ENCODE results near the gene ATG9B. TPM values are rescaled to one million over a fixed set of nuclear protein-coding genes. Genes with fewer than 3 reads are reported as not detected.

The ATG9B gene
- total RNA-seq, 2 donors from 2014 or later = 0.22 TPM; not detected in 1

DNA sequence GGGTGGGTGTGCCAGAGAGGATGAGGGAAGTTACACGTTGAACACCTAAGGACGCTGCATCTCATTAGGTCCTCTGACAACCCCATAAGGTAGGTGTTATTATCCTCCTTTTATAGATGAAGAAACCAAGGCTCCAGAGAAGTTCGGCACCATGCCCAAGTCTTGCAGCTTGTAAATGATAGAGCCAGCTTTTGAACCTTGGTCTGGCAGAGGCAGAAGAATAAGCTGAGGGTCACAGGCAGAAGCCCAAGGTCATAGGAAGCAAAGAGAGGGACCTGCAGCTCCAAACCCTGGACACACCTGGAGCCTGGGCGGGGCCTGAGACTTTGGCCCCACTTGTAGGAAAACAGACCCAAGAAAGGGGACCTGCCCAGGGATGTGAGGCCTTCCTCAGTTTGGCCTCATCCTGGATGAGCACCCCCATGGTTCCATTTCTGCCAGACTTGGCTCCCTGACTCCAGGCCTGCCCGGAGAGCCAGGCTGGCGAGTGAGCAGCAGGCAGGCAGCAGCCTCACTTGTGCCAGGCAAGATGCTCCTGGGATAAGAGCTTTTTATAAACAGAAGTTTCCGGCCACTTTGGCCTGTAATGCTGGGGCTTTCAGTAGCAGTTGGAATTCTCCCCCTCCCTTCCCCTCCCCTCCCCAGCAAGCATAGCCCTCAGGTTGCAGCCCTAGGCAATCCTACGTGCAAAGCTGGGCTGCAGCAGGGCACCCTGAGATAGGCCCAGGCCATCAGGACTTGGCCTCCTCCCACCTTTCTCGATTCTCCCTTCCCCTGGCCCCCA, 48.6 kb downstream of the ATG9B start:
- peak; percentile 7 for ATAC-seq
- DNase-seq = peak; percentile 47 to 49
- intact Hi-C loops (cut with DNase I, micrococcal nuclease) = no loop called here

DNA sequence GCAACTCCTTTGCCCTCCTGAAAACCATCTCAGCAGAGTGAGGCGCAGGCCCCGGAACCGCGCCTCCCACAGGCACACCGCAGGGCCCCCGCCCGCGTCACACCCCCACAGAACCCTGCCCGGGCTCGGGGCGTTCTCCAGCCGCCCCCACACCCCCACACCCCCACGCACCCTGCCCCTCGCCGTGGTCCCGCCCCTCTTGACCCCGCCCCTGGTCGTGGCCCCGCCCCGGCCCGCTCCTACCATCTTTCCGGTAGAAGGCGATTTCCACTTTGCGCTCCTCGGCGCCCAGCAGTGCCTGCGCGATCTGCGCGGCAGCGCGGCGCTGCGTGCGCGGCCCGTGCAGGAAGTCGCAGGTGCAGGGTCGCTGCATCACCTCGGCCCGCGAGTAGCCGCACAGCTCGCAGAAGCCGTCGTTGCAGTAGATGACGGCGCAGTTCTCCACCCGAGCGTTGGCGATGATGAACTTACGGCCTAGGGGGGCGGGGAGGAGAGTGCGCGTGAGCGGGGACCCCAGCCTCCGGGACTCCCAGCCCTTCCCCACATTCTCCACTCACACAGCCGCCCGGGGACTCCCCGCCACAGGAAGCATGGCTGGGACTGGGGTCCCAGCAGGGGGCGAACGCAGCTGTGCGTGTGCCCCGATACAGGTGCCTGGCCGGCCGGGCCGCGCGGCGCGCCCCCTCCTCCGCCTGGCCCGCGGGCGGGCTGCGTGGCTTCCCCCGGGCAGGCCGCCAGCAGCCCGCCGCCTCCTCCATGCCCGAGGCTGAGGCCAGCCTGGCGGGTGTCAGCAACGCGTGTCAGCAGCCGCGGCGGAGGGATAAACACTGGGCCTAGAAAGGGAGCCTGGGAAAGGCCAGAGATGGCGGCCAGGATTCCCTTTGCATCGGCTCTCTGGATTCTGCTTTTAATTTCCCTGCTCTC, 49.6 kb downstream of the ATG9B start:
- DNase-seq (peak; percentile 66 to 83), ATAC-seq (peak; percentile 74)
- intact Hi-C loops (cut with DNase I, micrococcal nuclease) = no loop called here

DNA sequence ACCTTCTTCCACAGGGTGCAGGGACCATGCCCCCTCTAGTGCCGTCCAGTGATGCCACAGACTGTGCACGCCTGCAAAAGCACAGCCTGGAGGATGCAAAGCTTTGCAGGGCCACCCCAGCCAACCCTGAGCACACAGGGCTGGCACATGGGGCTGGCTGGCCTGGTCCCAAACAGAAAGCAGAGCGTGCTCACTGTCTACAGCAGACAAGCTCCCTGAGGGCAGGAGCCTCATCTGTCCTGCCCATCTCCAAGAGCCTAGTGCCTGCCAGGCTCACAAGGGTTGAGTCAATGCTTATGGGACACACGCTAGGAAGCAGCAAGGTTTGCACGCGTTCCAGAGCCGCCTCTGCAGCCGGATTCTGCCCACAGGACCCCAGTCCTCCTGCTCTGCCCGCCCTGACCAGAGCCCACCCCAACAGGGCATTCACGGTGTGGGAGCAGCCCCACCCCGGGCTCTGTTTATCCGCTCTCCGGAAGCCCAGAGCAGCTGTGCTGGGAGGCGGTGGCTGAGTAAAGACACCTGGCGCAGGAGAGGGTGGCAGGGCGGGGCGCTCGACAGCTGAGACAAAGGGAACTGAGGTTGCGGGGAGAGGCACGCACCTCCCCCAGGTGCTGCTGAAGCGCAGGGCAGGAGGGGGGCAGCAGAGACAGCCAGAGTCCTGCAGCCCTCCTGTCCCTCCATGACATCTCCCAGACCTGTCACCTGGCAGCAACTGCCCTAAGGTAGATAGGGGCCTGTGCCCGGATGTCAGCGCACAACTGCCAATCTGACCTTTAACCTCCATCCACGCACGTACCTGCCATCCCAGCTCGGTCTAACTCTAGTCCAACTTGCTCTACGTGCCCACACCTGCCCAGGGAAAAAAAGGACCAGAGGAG, 50.5 kb downstream of the ATG9B start:
- ATAC-seq (peak; percentile 77), DNase-seq (peak; percentile 83 to 85)
- intact Hi-C loops (cut with DNase I, micrococcal nuclease) = no loop called here

DNA sequence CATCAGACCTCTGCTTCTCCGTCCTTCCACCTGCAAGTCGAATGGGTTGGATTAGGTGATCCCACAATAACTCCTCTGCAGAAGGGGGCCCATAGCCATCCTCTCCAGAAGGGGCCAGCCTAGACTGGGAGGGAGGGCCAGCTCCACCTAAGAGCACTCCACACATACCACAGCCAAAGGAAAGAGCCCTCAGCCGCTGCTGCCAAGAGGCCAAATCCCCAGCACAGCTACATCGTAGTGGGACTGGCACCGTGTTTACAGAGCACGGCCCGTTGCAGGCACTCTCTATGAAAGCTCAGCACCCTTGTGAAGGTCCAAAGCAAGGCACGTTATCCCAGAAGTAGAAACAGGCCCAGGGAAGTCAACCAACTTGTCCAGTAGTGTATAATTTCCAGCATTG, 51.6 kb downstream of the ATG9B start:
- DNase-seq (no peak), ATAC-seq (no peak)
- intact Hi-C loops (cut with DNase I, micrococcal nuclease) = no loop called here

DNA sequence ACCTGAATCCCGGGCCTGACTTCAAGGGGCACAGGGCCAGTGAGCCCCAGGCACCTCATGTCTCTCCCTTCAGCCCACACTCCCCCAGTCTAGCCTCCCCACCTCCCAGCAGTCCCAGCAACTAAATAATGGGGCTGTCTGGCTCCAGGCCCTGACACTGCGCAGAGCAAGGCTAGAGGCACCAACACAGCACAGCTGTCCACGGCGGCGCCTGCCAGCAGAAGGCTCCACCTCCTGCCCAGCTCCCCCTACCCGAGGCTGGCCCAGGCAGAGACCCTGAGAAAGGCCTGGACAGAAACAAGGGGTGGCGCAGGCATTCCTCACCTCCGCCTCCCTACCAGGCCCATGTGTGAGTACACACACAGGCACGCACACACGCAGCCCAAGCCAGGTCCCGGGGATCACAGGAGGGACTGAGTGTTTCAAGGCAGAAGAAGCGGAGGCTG, 52.2 kb downstream of the ATG9B start:
- intact Hi-C loops (cut with DNase I, micrococcal nuclease) = no loop called here
- DNase-seq (peak; percentile 57 to 87), ATAC-seq (no peak)

DNA sequence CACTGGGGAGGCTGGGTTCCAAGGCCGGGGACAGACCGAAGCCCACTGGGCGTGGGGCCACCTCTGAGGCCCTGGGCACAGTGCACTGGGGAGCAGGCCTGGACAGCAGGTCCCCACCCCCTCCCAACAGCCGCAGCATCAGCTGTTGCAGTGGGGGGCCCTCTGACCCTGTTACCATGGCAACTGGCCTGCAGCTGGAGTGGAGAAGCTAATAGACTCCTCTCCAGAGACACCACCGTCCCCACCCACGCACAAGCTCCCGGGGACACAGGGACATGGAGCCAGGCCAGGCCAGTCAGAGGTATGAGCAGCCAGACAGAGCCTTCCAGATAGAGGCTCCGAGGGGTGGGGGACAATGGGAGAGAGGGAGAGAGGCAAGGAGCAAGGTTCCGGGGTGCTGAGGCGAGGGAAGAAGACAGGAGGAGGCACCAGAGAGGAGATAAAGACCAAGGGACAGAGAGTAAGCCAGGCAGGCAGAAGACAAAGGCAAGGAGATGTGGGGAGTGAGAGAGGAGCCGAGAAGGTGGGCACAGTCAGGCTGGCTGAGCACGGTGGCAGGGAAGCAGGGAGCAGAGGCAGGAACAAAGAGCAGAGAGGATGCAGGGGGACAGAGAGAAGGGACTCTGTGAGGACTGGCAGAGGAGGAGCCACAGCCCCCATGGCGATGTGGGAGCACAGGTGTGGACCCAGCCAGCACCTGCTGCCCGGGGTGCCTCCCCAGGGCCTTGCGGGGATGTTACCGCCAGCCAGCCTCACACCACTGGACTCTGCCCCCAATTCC, 52.9 kb downstream of the ATG9B start:
- ATAC-seq = no peak
- intact Hi-C loops (cut with DNase I, micrococcal nuclease) = no loop called here

DNA sequence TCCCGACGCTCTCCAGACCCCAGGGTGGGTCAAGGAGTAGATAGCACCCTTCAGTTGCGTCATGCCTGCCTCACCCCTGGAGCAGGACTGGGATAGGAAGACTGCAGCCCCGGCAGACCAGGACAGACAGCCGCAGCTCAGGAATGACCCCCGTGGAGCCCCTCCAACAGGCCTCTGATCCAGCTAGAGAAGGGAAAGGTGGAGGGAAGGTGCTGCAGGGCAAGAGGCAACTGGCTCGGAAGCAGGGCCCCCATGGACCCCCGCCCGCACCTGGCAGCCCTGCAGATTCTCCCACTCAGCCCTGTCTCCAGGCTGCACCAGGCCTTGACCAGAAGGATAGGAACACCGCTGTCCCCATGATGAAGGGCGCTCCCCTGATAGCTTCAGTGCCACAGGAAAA, 53.9 kb downstream of the ATG9B start:
- intact Hi-C loops (cut with DNase I, micrococcal nuclease) = no loop called here
- DNase-seq = no peak
- ATAC-seq = no peak

More for the DNA sequence above, 52.9 kb downstream of the ATG9B start:
- DNase-seq = no peak

DNA sequence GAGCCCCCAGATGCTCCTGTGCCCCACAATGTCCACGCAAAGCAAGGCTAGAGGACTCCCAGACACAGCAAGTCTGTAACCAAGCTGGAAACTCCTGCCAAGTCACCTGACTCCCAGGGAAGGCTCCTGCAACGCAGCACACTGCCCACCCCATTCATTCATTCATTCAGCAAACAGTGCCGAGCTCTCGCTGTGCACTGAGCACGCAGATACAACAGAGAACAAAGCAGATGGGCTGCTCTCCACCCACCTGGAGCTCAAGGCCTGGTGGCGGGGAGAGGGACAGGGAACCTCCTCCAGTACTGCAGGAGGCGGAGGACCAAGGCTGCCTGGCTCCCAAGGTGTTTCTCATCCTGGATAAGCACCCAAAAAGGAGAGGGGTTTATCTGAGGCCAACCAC, 54.8 kb downstream of the ATG9B start:
- intact Hi-C loops (cut with DNase I, micrococcal nuclease) = no loop called here
- ATAC-seq (no peak), DNase-seq (no peak)

DNA sequence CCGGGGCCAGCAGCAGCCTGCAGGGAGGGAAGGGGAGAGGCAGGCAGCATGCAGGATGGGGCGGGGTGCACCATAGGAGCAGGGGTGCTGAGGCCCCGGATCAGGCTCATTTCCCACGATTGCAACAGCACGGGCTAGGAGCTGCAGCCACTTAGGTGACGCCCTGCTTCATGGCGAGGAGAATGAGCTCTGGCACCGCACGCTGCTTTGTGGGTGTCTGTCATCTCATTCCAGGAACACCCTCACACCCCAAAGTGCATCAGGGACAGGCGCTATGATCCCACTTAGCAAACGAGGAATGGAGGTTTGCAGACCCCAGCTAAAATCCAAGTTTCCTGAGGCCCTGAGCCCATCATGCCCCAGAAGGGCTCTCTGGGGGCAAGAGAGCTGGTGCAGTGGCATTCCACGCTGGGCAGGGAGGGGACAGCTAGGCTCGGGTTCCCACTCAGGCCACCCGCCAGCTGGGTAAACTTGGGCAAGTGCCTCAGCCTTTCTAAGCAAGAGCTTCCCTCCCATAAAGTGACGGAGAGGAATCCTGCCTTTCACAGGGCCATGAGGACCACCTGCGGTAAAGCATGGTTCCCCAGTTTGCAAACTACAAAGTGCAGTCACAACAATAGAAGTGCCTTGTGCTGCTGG, 55.4 kb downstream of the ATG9B start:
- intact Hi-C loops (cut with DNase I, micrococcal nuclease) = no loop called here
- no peak for ATAC-seq
- DNase-seq = no peak

DNA sequence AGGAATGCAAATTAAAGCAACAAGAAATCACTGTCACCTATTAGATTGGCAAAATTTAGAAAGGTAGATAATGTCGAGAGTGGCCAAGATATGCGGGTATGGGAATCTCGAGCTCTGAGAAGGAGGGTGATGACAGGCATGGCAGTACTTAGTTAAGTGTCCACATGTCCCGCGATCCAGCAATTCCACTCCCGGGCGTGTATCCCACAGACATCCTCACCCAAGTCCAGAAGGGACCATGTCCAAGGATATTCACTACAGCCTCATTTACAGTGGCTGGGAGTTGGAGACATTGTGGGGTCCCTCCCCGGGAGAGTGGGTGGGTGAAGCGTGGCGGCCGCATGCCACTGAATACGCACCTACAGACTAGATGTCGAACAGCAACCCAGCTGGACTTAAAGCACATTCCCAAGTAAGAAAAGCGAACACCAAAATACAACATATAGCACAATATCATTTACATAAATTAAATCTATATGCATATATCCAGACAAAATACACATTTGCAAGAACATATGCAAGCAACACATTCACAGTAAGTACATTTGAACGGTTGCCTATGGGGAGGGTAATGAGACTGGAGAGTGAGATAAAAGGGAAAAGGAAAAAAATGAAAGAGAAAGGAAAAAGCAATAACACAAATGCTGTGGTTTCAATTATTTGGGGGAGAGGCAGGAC, 56.1 kb downstream of the ATG9B start:
- no peak for DNase-seq
- intact Hi-C loops (cut with DNase I, micrococcal nuclease) = no loop called here

DNA sequence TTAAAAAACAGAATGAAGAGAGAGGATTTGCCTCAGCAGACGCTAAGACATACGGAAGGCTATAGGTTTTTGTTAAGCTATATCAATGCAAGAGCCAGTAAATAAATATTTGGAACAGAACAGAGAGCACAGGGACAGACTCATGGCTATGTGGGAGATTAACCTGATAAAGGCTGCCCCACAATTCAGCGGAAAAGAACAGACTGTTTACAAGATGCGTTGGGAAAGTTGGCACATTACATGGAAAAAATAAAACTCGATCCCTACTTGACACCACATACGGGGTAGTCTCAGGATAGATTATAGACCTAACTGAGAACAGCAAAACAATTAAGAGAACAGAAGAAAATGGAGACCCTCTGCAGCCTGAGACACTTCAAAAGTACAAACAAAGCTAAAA, 56.9 kb downstream of the ATG9B start:
- intact Hi-C loops (cut with DNase I, micrococcal nuclease) = no loop called here
- ATAC-seq (no peak), DNase-seq (no peak)

More for the DNA sequence above, 56.1 kb downstream of the ATG9B start:
- ATAC-seq = no peak

DNA sequence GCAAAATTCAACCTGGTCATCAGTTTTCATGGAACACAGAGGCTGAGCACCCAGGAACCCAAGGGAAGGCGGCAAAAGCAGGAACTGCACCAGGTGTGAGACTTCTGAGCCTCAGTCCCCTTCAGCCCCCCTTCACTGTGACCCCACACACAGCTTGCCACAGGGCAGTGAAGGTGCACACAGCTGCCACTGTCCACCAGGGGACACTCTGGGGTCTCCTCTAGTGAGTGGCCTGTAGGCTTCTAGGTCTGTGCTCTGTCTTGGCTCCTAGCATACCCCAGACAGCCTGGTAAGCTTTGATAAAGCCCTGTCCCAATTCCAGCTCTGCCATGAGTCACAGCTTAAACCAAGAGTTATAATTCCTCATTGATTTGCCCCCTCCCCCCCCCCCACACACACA, 58.3 kb downstream of the ATG9B start:
- intact Hi-C loops (cut with DNase I, micrococcal nuclease) = no loop called here
- peak; percentile 30 for ATAC-seq
- DNase-seq = no peak

DNA sequence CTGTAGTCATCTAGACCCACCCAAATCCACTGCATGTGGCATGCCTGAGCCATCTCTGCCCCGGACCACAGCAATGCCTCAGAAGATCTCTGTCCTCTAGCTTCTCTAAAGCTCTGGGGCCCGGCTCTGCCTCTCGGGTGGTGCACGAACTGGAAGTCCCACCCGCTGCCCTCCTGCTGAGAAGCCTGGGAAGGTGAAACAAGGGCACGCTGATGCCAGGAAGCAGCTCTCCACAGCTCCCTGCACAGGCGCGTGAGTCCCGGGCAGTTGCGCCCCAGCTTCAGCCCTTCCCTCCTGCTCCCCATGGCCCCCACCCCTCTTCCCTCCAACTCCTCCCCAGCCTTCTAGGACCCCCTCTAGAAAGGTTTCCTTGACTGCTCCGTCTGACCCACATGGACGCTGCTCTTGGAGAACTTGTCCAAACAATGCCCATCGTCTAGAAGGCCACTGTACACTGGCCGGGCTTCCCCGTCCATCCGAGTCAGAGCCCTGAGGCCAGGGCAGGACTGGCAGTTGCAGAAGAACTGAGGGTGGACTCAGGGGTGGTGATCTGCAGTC, 58.9 kb downstream of the ATG9B start:
- intact Hi-C loops (cut with DNase I, micrococcal nuclease) = no loop called here
- ATAC-seq (no peak), DNase-seq (no peak)

Measured in left colon (tissue), 2 donors.